Measurements from ENCODE around the gene SLC26A11. TPM values are rescaled to one million over a fixed set of nuclear protein-coding genes. Genes with fewer than 3 reads are reported as not detected.

Gene SLC26A11
- total RNA-seq, 1 experiment from 2014 or later: 17.7 TPM

- no peaks in the 10 kb centered on the region for H3K79me2 ChIP-seq (ENCODE audit: insufficient read depth, low read length)
- DNase-seq (ENCODE audit: low read depth, low spot score) (no peak), ATAC-seq (no peak)
- no peak overlapping the region for H3K27ac ChIP-seq (ENCODE audit: low read depth, low read length)
- TF ChIP-seq CEBPB (IDR thresholded peaks at IDR 0.05; ENCODE audit: low read depth): no peak
- TF ChIP-seq FOSL1 (IDR thresholded peaks at IDR 0.05; ENCODE audit: low read depth): no peak
- no peak for TF ChIP-seq SIN3A (IDR thresholded peaks at IDR 0.05; ENCODE audit: low read depth)
- no peak for TF ChIP-seq EGR1 (IDR thresholded peaks at IDR 0.05; ENCODE audit: low read depth)
- TF ChIP-seq CBX3 (IDR thresholded peaks at IDR 0.05; ENCODE audit: low read depth): no peak
- no peak for TF ChIP-seq YY1 (IDR thresholded peaks at IDR 0.05; ENCODE audit: extremely low read depth, insufficient replicate concordance, low read depth, low read length)
- TF ChIP-seq ELF1 (IDR thresholded peaks at IDR 0.05; ENCODE audit: borderline replicate concordance, low read depth): no peak
- TF ChIP-seq REST (IDR thresholded peaks at IDR 0.05; ENCODE audit: low read depth): no peak
- TF ChIP-seq POLR2AphosphoS5 (IDR thresholded peaks at IDR 0.05; ENCODE audit: low read depth, low read length): no peak
- no peak for TF ChIP-seq ATF3 (IDR thresholded peaks at IDR 0.05)
- no peak for TF ChIP-seq SRF (IDR thresholded peaks at IDR 0.05; ENCODE audit: low read depth)
- H3K4me3 ChIP-seq (replicated peaks in 1 of 2; ENCODE audit: low read depth in 1 of 2, low read length in 2 of 2): no peak overlapping the region
- ChIA-PET CTCF (no interaction called here), RAD21 (ENCODE audit: low non-redundant PET in 1 of 2, low total read pairs in 2 of 2, uncharacterized antibody in 2 of 2, unreplicated experiment in 2 of 2) (no interaction called here), POLR2A (no interaction called here)
- H4K20me1 ChIP-seq (ENCODE audit: insufficient read depth): no peaks in the 10 kb centered on the region
- no peak overlapping the region for H3K4me2 ChIP-seq (ENCODE audit: low read length)
- no peak overlapping the region for H2AFZ ChIP-seq (ENCODE audit: low read depth, low read length, poor library complexity, severe bottlenecking)
- no peaks in the 10 kb centered on the region for H3K27me3 ChIP-seq (ENCODE audit: insufficient read depth, low read length)
- no peaks in the 10 kb centered on the region for H3K4me1 ChIP-seq (ENCODE audit: control insufficient read depth in 1 of 2, insufficient read depth in 2 of 2, low read length in 2 of 2)
- peaks cover 4 to 6% of the 10 kb centered on the region in 2 experiments for H3K36me3 ChIP-seq (ENCODE audit: control insufficient read depth in 1 of 2, insufficient read depth in 2 of 2, low read length in 2 of 2)
- no TSS peak for BruUV-seq (replicated peaks)
- peaks cover 15 to 17% of the 10 kb centered on the region in 2 experiments; a peak in 2 of 4 replicates for H3K9me3 ChIP-seq (ENCODE audit: control insufficient read depth in 1 of 2, insufficient read depth in 1 of 2, low read depth in 1 of 2, low read length in 2 of 2)
- intact Hi-C loops (cut with micrococcal nuclease): no loop called here
- no peaks in the 10 kb centered on the region for H3K9me2 ChIP-seq (ENCODE audit: insufficient read depth)
- H3K9ac ChIP-seq (ENCODE audit: low read length): no peak overlapping the region
Measured at GRCh38 chr17:80237386-80237785, 17.2 kb downstream of the SLC26A11 start.

All from HCT116 (cell line).